ENCODE data around the gene GRIFIN. TPM values are rescaled to one million over a fixed set of nuclear protein-coding genes. Genes with fewer than 3 reads are reported as not detected.

Gene GRIFIN
- total and polyA plus RNA-seq, 9 of the 15 experiments (the other 6 are each of a cell fraction or from before 2014, with no cell fraction given) = not detected

- Histone ChIP-seq H3K9ac (ENCODE audit: insufficient read depth in 1 of 2, low read depth in 2 of 2, low read length in 2 of 2) (no peak overlapping the region), H2AFZ (ENCODE audit: low read depth, low read length) (no peak overlapping the region), H3K79me2 (ENCODE audit: control insufficient read depth, insufficient read depth, low read length) (no peaks in the 10 kb centered on the region), H3K4me1 (replicated peaks in 1 of 2; ENCODE audit: control insufficient read depth in 2 of 2, insufficient read depth in 2 of 2, low read length in 2 of 2) (peaks cover 4 to 74% of the 10 kb centered on the region in 2 experiments; a peak in 4 of 5 replicates), H3K27me3 (ENCODE audit: control insufficient read depth in 2 of 2, insufficient read depth in 2 of 2, low read length in 2 of 2) (peaks cover 2 to 57% of the 10 kb centered on the region in 2 experiments; a peak in 2 of 5 replicates), H3K27ac (ENCODE audit: extremely low read depth, low read depth, low read length) (no peak overlapping the region), H3K9me3 (replicated peaks; ENCODE audit: control insufficient read depth, insufficient read depth, low read depth, low read length) (no peaks in the 10 kb centered on the region), H3K4me3 (no peak overlapping the region), H4K20me1 (replicated peaks; ENCODE audit: control insufficient read depth, insufficient read depth, low read length) (no peaks in the 10 kb centered on the region), H3K9me1 (ENCODE audit: control insufficient read depth, insufficient read depth, low read length) (no peaks in the 10 kb centered on the region), H3K4me2 (ENCODE audit: insufficient read depth, low read length) (no peak overlapping the region), H3K36me3 (ENCODE audit: control insufficient read depth, insufficient read depth, low read length) (no peaks in the 10 kb centered on the region)
- intact Hi-C loops (cut with micrococcal nuclease) = no loop called here
- CTCF ChIA-PET (ENCODE audit: low intra/inter-chr PET ratio) = no interaction called here
- TF ChIP-seq KDM1A (IDR thresholded peaks at IDR 0.05) = peak in 1 of 2 experiments; percentile 41; a peak in 1 of 4 replicates
- TF ChIP-seq RBM25 (IDR thresholded peaks at IDR 0.05; ENCODE audit: low read depth, low read length, severe bottlenecking) = peak; percentile 65
- peak; percentile 85 for TF ChIP-seq ZNF436 (CRISPR knock-in tag; IDR thresholded peaks at IDR 0.05)
- TF ChIP-seq ZFP36 (IDR thresholded peaks at IDR 0.05; ENCODE audit: low read depth, low read length, partially characterized antibody) = peak; percentile 98
- TF ChIP-seq GTF3C2 (IDR thresholded peaks at IDR 0.05; ENCODE audit: borderline replicate concordance, extremely low read depth, insufficient read length) = peak; percentile 23
- no peak for TF ChIP-seq ILK (tag; IDR thresholded peaks at IDR 0.05; ENCODE audit: borderline replicate concordance, low read depth)
- no peak for TF ChIP-seq ZNF253 (CRISPR knock-in tag; conservative IDR thresholded peaks at IDR 0.05)
- TF ChIP-seq ZNF354B (CRISPR knock-in tag; IDR thresholded peaks at IDR 0.05) = no peak
- TF ChIP-seq BCOR (IDR thresholded peaks at IDR 0.05) = peak; percentile 70
- peak; percentile 71 for TF ChIP-seq SMARCA5 (IDR thresholded peaks at IDR 0.05)
- no peak for DNase-seq (ENCODE audit: extremely low read depth in 1 of 4, low spot score in 3 of 4)
- 43% methylated on average over 6 of the region's 6 CpGs for WGBS (ENCODE audit: insufficient coverage, low coverage, missing lambda C conversion rate)
- POLR2A ChIA-PET = interaction anchor here (0.7 kb wide), 1 partner anchor 12 kb away, joined by 3 read pairs; no protein-coding TSS in a partner anchor
- no peak for FAIRE-seq
- no TSS peak for BruUV-seq (replicated peaks)
- no peak for ATAC-seq
- in situ Hi-C loops (cut with MboI) = no loop called here
Observed at GRCh38 chr7:2507917-2508306, 31.7 kb upstream of the GRIFIN start.
